ENCODE measurements around the gene AKAP5. TPM values are rescaled to one million over a fixed set of nuclear protein-coding genes. Genes with fewer than 3 reads are reported as not detected.

The AKAP5 gene
- total RNA-seq, 6 experiments from 2014 or later, result 0.12 to 1.0 (median 0.30) TPM

GRCh38 chr14:64464651-64465050, 648 bp upstream of the AKAP5 start:
- intact Hi-C loops (cut with DNase I), result no loop called here
- DNase-seq (no peak), ATAC-seq (peak; percentile 20 to 46 (median 36))
- peaks cover 0 to 19% (median 0%) of the 10 kb centered on the region in 4 donors for H3K36me3 ChIP-seq
- H3K9me3 ChIP-seq, result no peaks in the 10 kb centered on the region
- H3K27me3 ChIP-seq, result no peaks in the 10 kb centered on the region
- 2% methylated on average over 5 of the region's 6 CpGs for WGBS (ENCODE audit: insufficient coverage, low coverage, low lambda C conversion rate, missing lambda C conversion rate)
- no peak for TF ChIP-seq POLR2A (IDR thresholded peaks at IDR 0.05)
- TF ChIP-seq CTCF (IDR thresholded peaks at IDR 0.05), result no peak
- no peak overlapping the region for H3K27ac ChIP-seq
- H3K4me3 ChIP-seq, result peak overlapping the region; percentile 55 to 60 (median 57)
- peaks cover 0 to 15% (median 0%) of the 10 kb centered on the region in 4 donors for H3K4me1 ChIP-seq

GRCh38 chr14:64465831-64466554, 694 bp downstream of the AKAP5 start:
- intact Hi-C loops (cut with DNase I), result no loop called here
- no peak overlapping the region for H3K27ac ChIP-seq
- TF ChIP-seq CTCF (IDR thresholded peaks at IDR 0.05) (no peak), POLR2A (IDR thresholded peaks at IDR 0.05) (no peak)

GRCh38 chr14:64467101-64467500, 1.8 kb downstream of the AKAP5 start:
- 79% methylated on average over 3 of the region's 3 CpGs for WGBS (ENCODE audit: insufficient coverage, low coverage, low lambda C conversion rate, missing lambda C conversion rate)
- H3K27ac ChIP-seq, result no peak overlapping the region
- no peak overlapping the region for H3K4me3 ChIP-seq
- peaks cover 0 to 15% (median 0%) of the 10 kb centered on the region in 4 donors for H3K4me1 ChIP-seq
- H3K36me3 ChIP-seq, result no peaks in the 10 kb centered on the region
- DNase-seq, result no peak
- intact Hi-C loops (cut with DNase I), result no loop called here
- no peak for TF ChIP-seq POLR2A (IDR thresholded peaks at IDR 0.05)
- H3K9me3 ChIP-seq, result no peaks in the 10 kb centered on the region
- no peaks in the 10 kb centered on the region for H3K27me3 ChIP-seq
- ATAC-seq, result peak in 1 of 4 donors; percentile 9

More at GRCh38 chr14:64465831-64466554, 694 bp downstream of the AKAP5 start:
- peaks cover 0 to 7% (median 0%) of the 10 kb centered on the region in 4 donors for H3K36me3 ChIP-seq
- ATAC-seq, result peak; percentile 22 to 38 (median 27)
- WGBS (ENCODE audit: insufficient coverage, low coverage, low lambda C conversion rate, missing lambda C conversion rate), result 25% methylated on average over 14 of the region's 15 CpGs
- no peak for DNase-seq
- H3K4me3 ChIP-seq, result peak overlapping the region; percentile 55 to 60 (median 57)
- H3K9me3 ChIP-seq, result no peaks in the 10 kb centered on the region
- H3K27me3 ChIP-seq, result no peaks in the 10 kb centered on the region
- peaks cover 0 to 15% (median 0%) of the 10 kb centered on the region in 4 donors for H3K4me1 ChIP-seq

GRCh38 chr14:64467566-64467965, 2.3 kb downstream of the AKAP5 start:
- Histone ChIP-seq H3K27ac (no peak overlapping the region), H3K27me3 (no peaks in the 10 kb centered on the region), H3K4me1 (peaks cover 0 to 15% (median 0%) of the 10 kb centered on the region in 4 donors), H3K4me3 (no peak overlapping the region), H3K36me3 (no peaks in the 10 kb centered on the region), H3K9me3 (no peaks in the 10 kb centered on the region)
- peak in 1 of 4 donors; percentile 32 for ATAC-seq
- intact Hi-C loops (cut with DNase I), result no loop called here
- TF ChIP-seq CTCF (IDR thresholded peaks at IDR 0.05), result no peak
- no peak for TF ChIP-seq POLR2A (IDR thresholded peaks at IDR 0.05)
- DNase-seq, result no peak

GRCh38 chr14:64468451-64468850, 3.2 kb downstream of the AKAP5 start:
- Histone ChIP-seq H3K27me3 (no peaks in the 10 kb centered on the region), H3K9me3 (no peaks in the 10 kb centered on the region), H3K4me3 (no peak overlapping the region), H3K27ac (no peak overlapping the region), H3K36me3 (no peaks in the 10 kb centered on the region), H3K4me1 (peaks cover 0 to 15% (median 0%) of the 10 kb centered on the region in 4 donors)
- DNase-seq (no peak), ATAC-seq (no peak)
- TF ChIP-seq POLR2A (IDR thresholded peaks at IDR 0.05) (no peak), CTCF (IDR thresholded peaks at IDR 0.05) (no peak)
- intact Hi-C loops (cut with DNase I), result no loop called here
- WGBS (ENCODE audit: insufficient coverage, low coverage, low lambda C conversion rate, missing lambda C conversion rate), result 54% methylated on average over 3 of the region's 3 CpGs
